Measurements from ENCODE around the gene SLC2A4RG.

Gene SLC2A4RG

GRCh38 chr20:63782051-63782471 is 42.5 kb downstream of the SLC2A4RG start:
- DNase-seq, result peak; percentile 31

DNA sequence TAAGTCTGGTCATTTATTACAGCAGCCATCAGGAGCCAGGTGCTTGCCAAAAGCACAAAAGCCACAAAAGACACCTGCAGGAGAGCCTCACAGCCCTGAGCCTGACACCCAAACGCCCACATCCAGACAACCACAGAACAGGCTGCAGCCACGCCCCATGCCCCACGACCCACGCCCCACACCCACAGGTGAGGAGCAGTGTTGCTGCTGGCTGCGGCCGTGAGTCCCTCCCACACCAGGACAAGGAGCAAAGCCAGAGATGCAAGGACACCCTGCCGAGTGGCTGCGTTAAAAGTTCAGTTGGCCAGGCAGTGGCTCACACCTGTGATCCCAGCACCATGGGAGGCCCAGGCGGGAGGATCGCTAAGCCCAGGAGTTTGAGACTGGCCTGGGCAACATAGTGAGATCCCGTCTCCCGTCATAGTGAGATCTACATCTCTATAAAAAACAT is 43.0 kb downstream of the SLC2A4RG start:
- DNase-seq, result no peak

GRCh38 chr20:63783970-63784369 is 44.4 kb downstream of the SLC2A4RG start:
- DNase-seq, result no peak

GRCh38 chr20:63785691-63786131 is 46.1 kb downstream of the SLC2A4RG start:
- DNase-seq, result no peak

DNA sequence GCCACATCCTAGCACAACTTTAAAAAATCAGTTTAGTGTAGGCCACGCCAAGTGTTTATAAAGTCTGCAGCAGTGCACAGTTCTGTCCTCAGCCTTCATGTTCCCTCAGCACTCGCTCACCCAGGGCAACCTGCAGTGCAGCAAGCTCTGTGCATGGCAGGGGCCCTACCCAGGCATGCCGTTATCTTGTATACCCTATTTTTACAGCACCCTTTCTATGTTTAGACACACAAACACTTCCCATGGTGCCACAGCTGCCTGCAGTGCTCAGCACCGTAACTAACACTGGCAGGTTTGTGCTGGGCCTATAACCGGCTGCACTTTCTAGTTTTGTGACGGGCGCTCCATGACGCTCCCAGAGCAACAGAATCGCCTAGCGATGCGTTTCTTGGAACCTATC is 47.7 kb downstream of the SLC2A4RG start:
- no peak for DNase-seq

- no peak for DNase-seq
These were observed 48.2 kb downstream of the SLC2A4RG start for GRCh38 chr20:63787749-63788148.

- no peak for DNase-seq
These were observed 50.4 kb downstream of the SLC2A4RG start for GRCh38 chr20:63789836-63790571.

- no peak for DNase-seq
These were observed 51.1 kb downstream of the SLC2A4RG start for GRCh38 chr20:63790572-63791168.

DNA sequence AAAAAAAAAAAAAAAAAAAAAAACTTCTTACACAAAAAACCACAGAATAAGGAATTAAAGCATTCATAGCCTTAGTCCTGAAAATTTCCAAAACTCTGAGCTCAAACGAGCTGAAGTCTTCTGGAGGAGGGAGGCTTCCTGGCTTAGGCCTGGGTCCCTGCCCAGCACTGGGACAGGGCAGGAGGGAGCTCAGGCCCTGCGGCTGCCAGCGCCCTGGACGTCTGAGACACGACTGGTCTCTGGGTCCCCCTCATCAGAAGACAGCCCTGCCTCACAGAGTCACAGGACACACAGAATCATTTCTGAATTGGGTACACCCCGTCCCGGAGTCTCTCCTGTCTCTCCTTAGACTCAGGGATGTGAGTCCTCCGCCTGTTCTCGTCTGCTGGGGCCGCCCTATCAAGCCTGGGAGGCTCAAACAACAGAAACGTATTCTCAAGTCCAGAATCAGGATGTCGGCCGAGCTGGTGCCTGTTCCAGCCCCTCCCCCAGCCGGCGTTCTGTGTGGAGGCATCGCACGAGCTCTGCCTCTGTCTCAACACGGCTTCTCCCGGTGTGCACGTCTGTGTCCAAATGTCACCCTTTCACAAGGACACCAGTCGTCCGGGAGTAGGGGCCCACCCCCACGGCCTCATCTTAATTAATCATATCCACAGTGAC is 52.1 kb downstream of the SLC2A4RG start:
- no peak for DNase-seq

GRCh38 chr20:63792866-63793265 is 53.3 kb downstream of the SLC2A4RG start:
- DNase-seq, result no peak
